Measurements from ENCODE around the gene TCERG1L.

Gene TCERG1L

DNA sequence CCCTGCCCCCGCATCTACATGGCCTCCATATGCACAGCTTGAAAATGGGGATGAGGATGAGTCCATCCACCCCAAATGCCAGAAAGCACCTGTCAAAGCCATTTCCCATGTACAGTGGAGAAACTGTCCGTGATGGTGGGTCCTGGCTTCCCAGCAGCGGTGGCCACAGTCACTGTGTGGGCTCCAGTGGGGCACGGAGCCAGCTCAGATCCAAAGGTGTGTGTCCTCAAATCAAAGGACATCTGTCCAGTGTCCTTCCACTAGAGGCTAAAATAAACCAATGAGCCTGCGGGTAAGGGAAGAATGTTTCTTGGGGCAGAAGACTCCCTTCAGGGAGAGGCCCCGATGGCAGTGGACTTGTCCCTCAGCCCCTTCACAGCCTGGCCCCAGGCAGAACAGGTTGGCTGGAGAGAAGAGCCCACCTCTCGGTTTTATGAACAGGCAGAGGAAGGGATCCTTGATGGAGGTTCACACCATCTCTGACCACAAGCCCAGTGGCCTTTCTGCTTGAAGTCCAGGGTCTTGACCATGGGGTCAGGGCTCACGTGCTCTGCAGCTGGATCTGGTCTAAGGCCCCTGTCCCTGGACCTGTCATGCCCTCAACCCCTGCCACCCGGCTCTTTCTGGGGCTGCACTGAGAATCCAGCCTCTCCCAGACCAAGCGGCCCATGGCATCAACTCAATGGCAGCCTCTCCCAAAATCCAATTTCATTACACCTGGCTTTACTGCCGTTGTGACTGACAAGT, 106.9 kb downstream of the TCERG1L start:
- Histone ChIP-seq H3K4me3 (no peak overlapping the region), H3K36me3 (no peaks in the 10 kb centered on the region), H3K27ac (no peak overlapping the region), H3K27me3 (no peaks in the 10 kb centered on the region), H3K4me1 (no peaks in the 10 kb centered on the region), H3K9me3 (no peaks in the 10 kb centered on the region)
- TF ChIP-seq, protein P1, sequence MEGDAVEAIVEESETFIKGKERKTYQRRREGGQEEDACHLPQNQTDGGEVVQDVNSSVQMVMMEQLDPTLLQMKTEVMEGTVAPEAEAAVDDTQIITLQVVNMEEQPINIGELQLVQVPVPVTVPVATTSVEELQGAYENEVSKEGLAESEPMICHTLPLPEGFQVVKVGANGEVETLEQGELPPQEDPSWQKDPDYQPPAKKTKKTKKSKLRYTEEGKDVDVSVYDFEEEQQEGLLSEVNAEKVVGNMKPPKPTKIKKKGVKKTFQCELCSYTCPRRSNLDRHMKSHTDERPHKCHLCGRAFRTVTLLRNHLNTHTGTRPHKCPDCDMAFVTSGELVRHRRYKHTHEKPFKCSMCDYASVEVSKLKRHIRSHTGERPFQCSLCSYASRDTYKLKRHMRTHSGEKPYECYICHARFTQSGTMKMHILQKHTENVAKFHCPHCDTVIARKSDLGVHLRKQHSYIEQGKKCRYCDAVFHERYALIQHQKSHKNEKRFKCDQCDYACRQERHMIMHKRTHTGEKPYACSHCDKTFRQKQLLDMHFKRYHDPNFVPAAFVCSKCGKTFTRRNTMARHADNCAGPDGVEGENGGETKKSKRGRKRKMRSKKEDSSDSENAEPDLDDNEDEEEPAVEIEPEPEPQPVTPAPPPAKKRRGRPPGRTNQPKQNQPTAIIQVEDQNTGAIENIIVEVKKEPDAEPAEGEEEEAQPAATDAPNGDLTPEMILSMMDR (IDR thresholded peaks at IDR 0.05), result no peak
- peak in 1 of 2 donors; percentile 32 for DNase-seq
- intact Hi-C loops (cut with DNase I; ENCODE audit: low total_unique reads), result no loop called here

DNA sequence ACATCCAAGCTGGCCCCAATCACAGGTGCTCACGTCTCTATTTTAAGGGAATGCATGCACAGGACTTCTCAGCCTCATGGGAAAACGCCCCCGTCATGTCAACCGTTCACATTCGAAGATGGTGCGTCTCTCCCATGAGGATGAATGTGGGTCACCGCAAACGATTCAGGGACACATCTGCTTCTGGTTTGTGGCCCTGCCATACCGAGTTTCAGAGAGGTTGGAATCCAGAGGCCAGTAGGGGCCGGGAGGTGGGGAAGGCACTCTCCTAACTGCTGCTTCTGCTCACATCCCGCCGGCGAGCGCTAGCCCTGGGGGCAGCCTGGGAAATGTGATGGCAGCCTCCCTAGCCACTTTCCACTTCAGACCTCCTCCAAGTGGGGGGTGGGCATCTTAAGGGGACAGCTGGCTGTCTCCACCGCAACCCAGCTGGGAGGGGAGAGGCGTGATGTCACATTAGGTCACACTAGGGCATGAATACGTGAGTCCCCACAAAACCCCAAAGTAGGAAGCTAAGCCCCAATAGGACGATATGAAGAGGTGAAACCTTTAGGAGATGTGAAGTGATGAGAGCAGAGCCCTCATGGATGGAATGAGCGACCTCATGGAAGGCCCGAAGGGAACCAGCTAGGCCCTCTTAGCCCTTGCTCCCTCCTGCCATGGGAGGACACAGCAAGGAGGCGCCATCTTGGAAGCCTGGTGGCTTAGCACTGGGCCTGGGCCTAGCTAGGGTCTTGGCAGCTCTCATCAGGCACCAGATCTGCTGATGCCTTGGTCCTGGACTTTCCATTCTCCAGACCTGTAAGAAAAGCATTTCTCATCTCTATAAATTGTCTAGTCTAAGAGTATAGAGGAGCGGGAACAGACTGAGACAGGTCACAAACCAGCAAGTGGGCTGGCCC, 107.8 kb downstream of the TCERG1L start:
- no peaks in the 10 kb centered on the region for H3K9me3 ChIP-seq
- H3K27ac ChIP-seq, result no peak overlapping the region
- no peaks in the 10 kb centered on the region for H3K36me3 ChIP-seq
- H3K4me3 ChIP-seq, result no peak overlapping the region
- intact Hi-C loops (cut with DNase I; ENCODE audit: low total_unique reads), result no loop called here
- TF ChIP-seq, protein P1 (IDR thresholded peaks at IDR 0.05), result no peak
- DNase-seq, result peak in 1 of 2 donors; percentile 42
- no peaks in the 10 kb centered on the region for H3K27me3 ChIP-seq
- H3K4me1 ChIP-seq, result no peaks in the 10 kb centered on the region

DNA sequence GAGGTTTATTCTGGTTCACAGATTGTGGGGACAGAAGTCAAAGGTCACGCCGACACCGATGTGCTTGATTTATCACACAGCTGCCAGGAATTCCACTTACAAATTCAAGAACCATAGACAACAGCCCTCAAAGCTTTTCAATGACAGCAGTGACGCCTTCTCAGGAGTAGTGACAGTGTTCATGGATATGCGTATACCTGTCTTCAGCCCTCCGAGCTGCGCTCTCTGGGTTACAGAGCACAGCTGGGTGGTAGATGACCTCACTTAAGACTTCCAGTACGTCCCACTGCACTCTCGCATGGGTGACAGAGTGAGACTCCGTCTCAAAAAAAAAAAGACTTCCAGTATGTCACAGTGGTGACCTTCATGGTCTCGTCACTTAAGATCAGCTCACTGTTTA, 108.5 kb downstream of the TCERG1L start:
- Histone ChIP-seq H3K27me3 (no peaks in the 10 kb centered on the region), H3K36me3 (no peaks in the 10 kb centered on the region), H3K4me1 (no peaks in the 10 kb centered on the region), H3K27ac (no peak overlapping the region), H3K4me3 (no peak overlapping the region), H3K9me3 (no peaks in the 10 kb centered on the region)
- intact Hi-C loops (cut with DNase I; ENCODE audit: low total_unique reads), result no loop called here
- no peak for DNase-seq
- TF ChIP-seq, protein P1 (IDR thresholded peaks at IDR 0.05), result no peak

DNA sequence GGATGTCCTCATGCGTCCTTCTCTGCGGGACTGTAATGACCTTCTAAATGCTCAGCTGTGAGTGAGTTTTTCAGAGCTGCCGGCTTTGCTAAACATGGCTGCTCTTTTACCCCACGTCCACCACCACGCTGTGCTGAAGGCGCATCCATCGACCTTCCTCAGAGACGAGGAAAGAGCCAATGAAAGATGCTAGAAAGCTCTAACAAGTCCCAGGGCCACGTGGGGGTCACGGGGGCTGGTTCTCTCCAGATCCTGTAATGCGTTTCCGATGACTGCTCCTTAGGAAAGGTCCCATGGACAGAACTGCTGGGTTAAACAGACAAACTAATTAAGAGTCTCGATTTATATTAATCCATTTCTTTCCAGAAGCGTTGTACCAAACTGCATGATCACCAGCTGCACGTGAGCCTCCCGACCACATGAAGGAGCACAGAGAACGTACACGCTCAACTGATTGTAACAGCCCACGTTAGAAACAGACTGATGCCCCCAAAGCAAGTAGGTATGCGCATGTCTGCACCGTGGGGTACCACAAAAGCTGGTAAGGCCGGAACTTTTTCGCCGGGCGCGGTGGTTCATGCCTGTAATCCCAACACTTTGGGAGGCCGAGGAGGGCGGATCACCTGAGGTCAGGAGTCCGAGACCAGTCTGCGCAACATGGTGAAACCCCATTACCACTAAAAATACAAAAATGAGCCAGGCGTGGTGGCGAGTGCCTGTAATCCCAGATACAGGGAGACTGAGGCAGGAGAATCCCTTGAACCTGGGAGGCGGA, 109.6 kb downstream of the TCERG1L start:
- intact Hi-C loops (cut with DNase I; ENCODE audit: low total_unique reads), result no loop called here
- Histone ChIP-seq H3K27ac (no peak overlapping the region), H3K36me3 (no peaks in the 10 kb centered on the region), H3K4me3 (no peak overlapping the region), H3K4me1 (no peaks in the 10 kb centered on the region), H3K27me3 (no peaks in the 10 kb centered on the region), H3K9me3 (no peaks in the 10 kb centered on the region)
- DNase-seq, result peak in 1 of 2 donors; percentile 50
- TF ChIP-seq, protein P1 (IDR thresholded peaks at IDR 0.05), result no peak

DNA sequence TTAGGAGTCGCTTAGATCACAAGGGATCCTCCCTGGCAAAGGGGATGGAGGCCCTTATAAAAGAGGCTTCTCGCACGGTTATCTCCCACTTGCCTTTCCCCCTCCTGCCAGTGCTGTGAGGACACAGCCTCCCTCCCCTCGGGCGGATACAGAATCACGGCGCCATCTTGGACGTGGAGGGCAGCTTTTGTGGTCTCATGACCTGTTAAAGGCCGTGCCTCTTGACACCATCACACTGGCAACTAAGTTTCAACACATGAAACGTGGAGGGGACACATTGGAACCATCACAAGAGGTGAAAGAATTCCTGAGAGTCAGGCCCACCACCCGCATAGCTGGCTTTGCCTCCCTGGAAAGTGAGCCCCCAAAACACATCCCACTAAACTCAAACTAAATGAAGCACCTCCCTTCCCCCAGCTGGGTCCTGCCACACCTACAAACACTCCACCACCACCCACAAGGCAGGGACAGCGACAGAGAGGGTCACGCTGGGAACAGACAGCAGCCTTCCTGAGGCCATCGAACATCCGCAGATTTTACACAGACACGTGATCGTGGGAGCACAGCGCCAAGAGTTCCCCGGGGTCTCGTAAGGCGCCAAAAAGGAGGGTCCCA, 110.6 kb downstream of the TCERG1L start:
- Histone ChIP-seq H3K4me1 (no peaks in the 10 kb centered on the region), H3K27ac (no peak overlapping the region), H3K9me3 (no peaks in the 10 kb centered on the region), H3K27me3 (no peaks in the 10 kb centered on the region), H3K4me3 (no peak overlapping the region), H3K36me3 (no peaks in the 10 kb centered on the region)
- TF ChIP-seq, protein P1 (IDR thresholded peaks at IDR 0.05), result no peak
- DNase-seq, result peak in 1 of 2 donors; percentile 52
- intact Hi-C loops (cut with DNase I; ENCODE audit: low total_unique reads), result no loop called here
